BJ (cell line): Measurements from ENCODE around the gene GCNT1. TPM values are rescaled to one million over a fixed set of nuclear protein-coding genes. Genes with fewer than 3 reads are reported as not detected.
"Not testable (repeated sequence)": the region's sequence is repeated elsewhere in the genome, so short reads cannot be mapped to it uniquely, and the experiment has no call there.

Experiments used
- CTCF ChIA-PET: fragments of 350-600 bp; formaldehyde crosslinking; extraction: SDS; loops from one replicate; lab custom pipeline; 2021; ENCODE audit warnings: antibody characterized with exemption, inconsistent platforms; lab: Yijun Ruan, JAX
- POLR2A ChIA-PET: fragments of 300-600 bp; sonication (Branson Sonifier 250); formaldehyde crosslinking; extraction: SDS; loops from one replicate; lab custom pipeline; 2021; ENCODE audit warnings: antibody characterized with exemption; lab: Charles Lee
- DNase-seq: peaks from one replicate; pipeline ENCODE4 v3.0.0-alpha.2; 2011; ENCODE audit warnings: low read depth
- H3K27me3 ChIP-seq: 2 replicates; pipeline ENCODE4 v1.6.0; 2011; ENCODE audit warnings: low read length; ENCODE audit not compliant: control insufficient read depth, insufficient read depth
- H3K36me3 ChIP-seq: 2 replicates; pipeline ENCODE4 v1.5.1; 2011; ENCODE audit warnings: low read length; ENCODE audit not compliant: control insufficient read depth, insufficient read depth
- H3K4me3 ChIP-seq: 2 replicates; pipeline ENCODE4 v1.5.1; 2011; ENCODE audit warnings: low read depth, mild to moderate bottlenecking, control low read depth, low read length
- CTCF ChIP-seq: IDR thresholded peaks from 2 replicates; pipeline ENCODE4 v1.5.1; 2011; ENCODE audit warnings: low read depth, mild to moderate bottlenecking, control low read depth, inconsistent platforms, low read length, moderate library complexity; ENCODE audit not compliant: insufficient read depth
- polyA plus RNA-seq: library from polyadenylated mRNA; depleted of rRNA; stranded (reverse); fragments of >200 nt; gene quantifications from 2 replicates; pipeline ENCODE4 v1.2.3, GENCODE V29; 2011

GCNT1 gene
- polyA plus RNA-seq, 1 experiment: 23.0 TPM

- Histone ChIP-seq H3K4me3 (no peak overlapping the region), H3K36me3 (no peaks in the 10 kb centered on the region), H3K27me3 (no peaks in the 10 kb centered on the region)
- ChIA-PET POLR2A (no interaction called here), CTCF (no interaction called here)
- no peak for TF ChIP-seq CTCF
- no peak for DNase-seq
Observed at GRCh38 chr9:76530458-76531110, 71.6 kb downstream of the GCNT1 start.

GRCh38 chr9:76531231-76531780, 72.3 kb downstream of the GCNT1 start:
- CTCF ChIA-PET: no interaction called here
- POLR2A ChIA-PET: no interaction called here
- TF ChIP-seq CTCF: no peak
- no peak for DNase-seq
- Histone ChIP-seq H3K36me3 (no peaks in the 10 kb centered on the region), H3K27me3 (no peaks in the 10 kb centered on the region), H3K4me3 (no peak overlapping the region)

GRCh38 chr9:76532877-76533276, 73.9 kb downstream of the GCNT1 start:
- POLR2A ChIA-PET, DNase-seq, H3K4me3 ChIP-seq, H3K27me3 ChIP-seq, H3K36me3 ChIP-seq: not testable (repeated sequence)
- CTCF ChIA-PET: interaction anchor here (1.2 to 2.3 kb wide), 4 partner anchors 72 to 126 kb away, joined by 3 to 9 read pairs (median 5); partner anchors contain the start of gene GCNT1

- Histone ChIP-seq H3K4me3 (no peak overlapping the region), H3K27me3 (no peaks in the 10 kb centered on the region), H3K36me3 (no peaks in the 10 kb centered on the region)
- TF ChIP-seq CTCF: no peak
- CTCF ChIA-PET: interaction anchor here (0.7 to 2.3 kb wide), 8 partner anchors 8 to 124 kb away, joined by 3 to 9 read pairs (median 5); partner anchors contain the start of gene GCNT1
- no peak for DNase-seq
- POLR2A ChIA-PET: interaction anchor here (0.6 to 1.0 kb wide), 3 partner anchors 24 to 84 kb away, joined by 3 to 9 read pairs (median 5); no protein-coding TSS in a partner anchor
Observed at GRCh38 chr9:76534026-76534425, 75.0 kb downstream of the GCNT1 start.

GRCh38 chr9:76537150-76537646, 78.2 kb downstream of the GCNT1 start:
- no peaks in the 10 kb centered on the region for H3K27me3 ChIP-seq
- CTCF ChIA-PET: no interaction called here
- H3K36me3 ChIP-seq: no peaks in the 10 kb centered on the region
- POLR2A ChIA-PET: no interaction called here
- no peak for DNase-seq
- no peak for TF ChIP-seq CTCF
- H3K4me3 ChIP-seq: no peak overlapping the region
